Liver (tissue), 9 donors: ENCODE results near the gene ST3GAL2. TPM values are rescaled to one million over a fixed set of nuclear protein-coding genes. Genes with fewer than 3 reads are reported as not detected.

Experiments used
- DNase-seq: peaks from one replicate; pipeline ENCODE4 v3.0.0-alpha.2; 2017; ENCODE audit warnings: low spot score
- H3K27ac ChIP-seq, 2 donors: one replicate each; pipeline ENCODE4 v1.7.0; 2013; ENCODE audit warnings: inconsistent platforms in 2 of 2, low read length in 2 of 2, control low read depth in 1 of 2, low read depth in 1 of 2, mild to moderate bottlenecking in 1 of 2
- H3K27me3 ChIP-seq, 4 donors: one replicate each; pipeline versions ENCODE4 v1.6.1 to v1.7.0; 2013; ENCODE audit warnings: low read length in 3 of 4, inconsistent platforms in 1 of 4, mild to moderate bottlenecking in 1 of 4, moderate library complexity in 1 of 4; ENCODE audit not compliant: control insufficient read depth in 4 of 4, insufficient read depth in 4 of 4
- H3K36me3 ChIP-seq, 4 donors: one replicate each; pipeline versions ENCODE4 v1.6.1 to v1.7.0; 2013; ENCODE audit warnings: low read length in 3 of 4, mild to moderate bottlenecking in 3 of 4, low read depth in 1 of 4, moderate library complexity in 1 of 4; ENCODE audit not compliant: control insufficient read depth in 4 of 4, insufficient read depth in 3 of 4
- H3K4me1 ChIP-seq, 4 donors: one replicate each; pipeline versions ENCODE4 v1.6.1 to v1.7.0; 2013; ENCODE audit warnings: low read length in 3 of 4, mild to moderate bottlenecking in 3 of 4, moderate library complexity in 1 of 4; ENCODE audit not compliant: control insufficient read depth in 4 of 4, insufficient read depth in 4 of 4
- H3K4me3 ChIP-seq, 3 donors: one replicate each; pipeline versions ENCODE4 v1.6.1 to v1.7.0; 2013; ENCODE audit warnings: low read length in 3 of 3, control low read depth in 1 of 3, low read depth in 1 of 3, mild to moderate bottlenecking in 1 of 3
- H3K9ac ChIP-seq, 2 donors: one replicate each; pipeline ENCODE4 v1.7.0; 2013; ENCODE audit warnings: low read length in 2 of 2, mild to moderate bottlenecking in 2 of 2, moderate library complexity in 2 of 2, control low read depth in 1 of 2, low read depth in 1 of 2
- H3K9me3 ChIP-seq, 4 donors: one replicate each; pipeline versions ENCODE4 v1.6.1 to v1.7.0; 2013; ENCODE audit warnings: low read length in 3 of 4; ENCODE audit not compliant: control insufficient read depth in 4 of 4
- EGR1 ChIP-seq, 2 donors: IDR thresholded peaks; 2 replicates each; pipeline ENCODE4 v1.6.1; 2016 to 2018; ENCODE audit warnings: antibody characterized with exemption in 2 of 2, low read depth in 2 of 2
- FOXA1 ChIP-seq: IDR thresholded peaks from 2 replicates; pipeline ENCODE4 v1.6.1; 2016; ENCODE audit warnings: antibody characterized with exemption
- FOXA2 ChIP-seq: IDR thresholded peaks from 2 replicates; pipeline ENCODE4 v1.6.1; 2016; ENCODE audit warnings: antibody characterized with exemption
- GABPA ChIP-seq, 2 donors: IDR thresholded peaks in 1 of 2; conservative IDR thresholded peaks in 1 of 2; 2 replicates each; pipeline ENCODE4 v1.6.1; 2016; ENCODE audit warnings: antibody characterized with exemption in 2 of 2, mild to moderate bottlenecking in 1 of 2, moderate library complexity in 1 of 2
- HNF4A ChIP-seq, 2 donors: conservative IDR thresholded peaks; 2 replicates each; pipeline ENCODE4 v1.6.1; 2016; ENCODE audit warnings: antibody characterized with exemption in 2 of 2, mild to moderate bottlenecking in 2 of 2
- HNF4G ChIP-seq: IDR thresholded peaks from 2 replicates; pipeline ENCODE4 v1.6.1; 2016; ENCODE audit warnings: antibody characterized with exemption
- JUND ChIP-seq, 2 donors: IDR thresholded peaks; 2 replicates each; pipeline ENCODE4 v1.6.1; 2016; ENCODE audit warnings: antibody characterized with exemption in 2 of 2
- NR2F2 ChIP-seq: IDR thresholded peaks from 2 replicates; pipeline ENCODE4 v1.6.1; 2016; ENCODE audit warnings: antibody characterized with exemption
- RAD21 ChIP-seq, 2 donors: IDR thresholded peaks; 2 replicates each; pipeline ENCODE4 v1.6.1; 2016; ENCODE audit warnings: antibody characterized with exemption in 2 of 2, mild to moderate bottlenecking in 2 of 2
- RXRA ChIP-seq, 2 donors: IDR thresholded peaks; 2 replicates each; pipeline ENCODE4 v1.6.1; 2017 to 2018; ENCODE audit warnings: antibody characterized with exemption in 2 of 2, mild to moderate bottlenecking in 1 of 2
- SP1 ChIP-seq: IDR thresholded peaks from 2 replicates; pipeline ENCODE4 v1.6.1; 2018; ENCODE audit warnings: antibody characterized with exemption, mild to moderate bottlenecking
- TAF1 ChIP-seq: conservative IDR thresholded peaks from 2 replicates; pipeline ENCODE4 v1.6.1; 2016; ENCODE audit warnings: antibody characterized with exemption, mild to moderate bottlenecking
- YY1 ChIP-seq: IDR thresholded peaks from 2 replicates; pipeline ENCODE4 v1.6.1; 2016; ENCODE audit warnings: antibody characterized with exemption, mild to moderate bottlenecking
- WGBS: extraction: QIAGEN DNeasy Blood & Tissue Kit; methylation state at CpG from one replicate; pipeline ENCODE4 v1.1.7; 2013; 5-methylcytosine and 5-hydroxymethylcytosine counted together
- polyA plus RNA-seq, 2 donors: library from polyadenylated mRNA; stranded (reverse) in 1 of 2; unstranded in 1 of 2; fragments of 200-250 nt in 1 of 2; fragments of >200 nt in 1 of 2; fragmentation: Nextera tagmentation in 1 of 2; extraction: Ambion mirVana in 1 of 2; gene quantifications; one replicate each; pipeline versions ENCODE4 v1.2.1 to v1.2.3, GENCODE V29; 2013 to 2015
- total RNA-seq, 2 donors: library from RNA; depleted of rRNA; stranded (reverse); fragments of >200 nt; gene quantifications; one replicate each; pipeline ENCODE4 v1.2.3, GENCODE V29; 2014
- TF ChIP-seq, protein P1 (sequence below): IDR thresholded peaks from 2 replicates; pipeline ENCODE4 v1.6.1; 2016; ENCODE audit warnings: antibody characterized with exemption
- TF ChIP-seq, protein P2 (sequence below): IDR thresholded peaks from 2 replicates; pipeline ENCODE4 v1.6.1; 2016; ENCODE audit warnings: antibody characterized with exemption
- TF ChIP-seq, protein P3 (sequence below): IDR thresholded peaks from 2 replicates; pipeline ENCODE4 v1.6.1; 2016; ENCODE audit warnings: antibody characterized with exemption
- TF ChIP-seq, protein P4 (sequence below): fragments of 150-350 bp; IDR thresholded peaks from 2 replicates; pipeline ENCODE4 v1.5.1; 2017; ENCODE audit warnings: improper control_type of control experiment, low read depth, low read length; ENCODE audit not compliant: missing input control
- TF ChIP-seq, protein P5 (sequence below): IDR thresholded peaks from 2 replicates; pipeline ENCODE4 v1.6.1; 2016; ENCODE audit warnings: antibody characterized with exemption, mild to moderate bottlenecking
- donor health status: healthy.
- donor health status: healthy.
- donor health status: healthy.
- donor health status: healthy.
- donor health status: healthy.

ST3GAL2 gene
- total and polyA plus RNA-seq, 4 donors = 3.9 to 53.1 (median 12.9) TPM

DNA sequence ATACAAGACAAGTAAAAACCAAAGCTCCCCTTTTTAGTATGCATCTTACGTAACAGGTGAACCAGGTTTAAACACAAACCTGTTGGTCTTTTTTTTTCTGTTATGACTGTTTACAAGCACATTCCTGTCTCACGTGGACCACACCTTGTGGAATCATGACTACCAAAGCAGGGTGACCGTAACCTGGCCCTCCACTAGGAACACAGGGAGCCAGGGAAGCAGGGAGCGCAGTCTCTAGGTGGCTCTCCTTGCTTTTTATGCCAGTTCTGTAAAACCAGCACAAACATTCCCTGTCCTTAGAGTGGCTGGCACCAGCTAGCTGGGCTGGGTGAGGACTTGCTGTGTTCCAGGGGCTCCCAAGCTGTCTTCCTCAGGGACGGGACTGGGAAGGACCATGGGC is 48.1 kb downstream of the ST3GAL2 start:
- H3K9me3 ChIP-seq = no peaks in the 10 kb centered on the region
- no peak overlapping the region for H3K4me3 ChIP-seq
- no peak overlapping the region for H3K9ac ChIP-seq
- H3K36me3 ChIP-seq = peaks cover 3 to 14% (median 6%) of the 10 kb centered on the region in 4 donors
- H3K27ac ChIP-seq = no peak overlapping the region
- no peaks in the 10 kb centered on the region for H3K4me1 ChIP-seq
- no peak for DNase-seq
- TF ChIP-seq HNF4A (conservative IDR thresholded peaks at IDR 0.05) = no peak
- no peak for TF ChIP-seq TAF1
- TF ChIP-seq, protein P1, sequence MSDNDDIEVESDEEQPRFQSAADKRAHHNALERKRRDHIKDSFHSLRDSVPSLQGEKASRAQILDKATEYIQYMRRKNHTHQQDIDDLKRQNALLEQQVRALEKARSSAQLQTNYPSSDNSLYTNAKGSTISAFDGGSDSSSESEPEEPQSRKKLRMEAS = no peak
- no peak for TF ChIP-seq SP1
- TF ChIP-seq FOXA1 = no peak
- TF ChIP-seq RXRA (IDR thresholded peaks at IDR 0.05) = no peak
- TF ChIP-seq YY1 = no peak
- no peak for TF ChIP-seq FOXA2
- TF ChIP-seq, protein P2, sequence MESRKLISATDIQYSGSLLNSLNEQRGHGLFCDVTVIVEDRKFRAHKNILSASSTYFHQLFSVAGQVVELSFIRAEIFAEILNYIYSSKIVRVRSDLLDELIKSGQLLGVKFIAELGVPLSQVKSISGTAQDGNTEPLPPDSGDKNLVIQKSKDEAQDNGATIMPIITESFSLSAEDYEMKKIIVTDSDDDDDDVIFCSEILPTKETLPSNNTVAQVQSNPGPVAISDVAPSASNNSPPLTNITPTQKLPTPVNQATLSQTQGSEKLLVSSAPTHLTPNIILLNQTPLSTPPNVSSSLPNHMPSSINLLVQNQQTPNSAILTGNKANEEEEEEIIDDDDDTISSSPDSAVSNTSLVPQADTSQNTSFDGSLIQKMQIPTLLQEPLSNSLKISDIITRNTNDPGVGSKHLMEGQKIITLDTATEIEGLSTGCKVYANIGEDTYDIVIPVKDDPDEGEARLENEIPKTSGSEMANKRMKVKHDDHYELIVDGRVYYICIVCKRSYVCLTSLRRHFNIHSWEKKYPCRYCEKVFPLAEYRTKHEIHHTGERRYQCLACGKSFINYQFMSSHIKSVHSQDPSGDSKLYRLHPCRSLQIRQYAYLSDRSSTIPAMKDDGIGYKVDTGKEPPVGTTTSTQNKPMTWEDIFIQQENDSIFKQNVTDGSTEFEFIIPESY = no peak
- no peak for TF ChIP-seq JUND (IDR thresholded peaks at IDR 0.05)
- no peak for TF ChIP-seq RAD21 (IDR thresholded peaks at IDR 0.05)
- TF ChIP-seq, protein P3, sequence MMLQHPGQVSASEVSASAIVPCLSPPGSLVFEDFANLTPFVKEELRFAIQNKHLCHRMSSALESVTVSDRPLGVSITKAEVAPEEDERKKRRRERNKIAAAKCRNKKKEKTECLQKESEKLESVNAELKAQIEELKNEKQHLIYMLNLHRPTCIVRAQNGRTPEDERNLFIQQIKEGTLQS = no peak
- no peak for TF ChIP-seq EGR1 (IDR thresholded peaks at IDR 0.05; ENCODE audit: low read depth in 2 of 2)
- TF ChIP-seq NR2F2 = no peak
- no peak for TF ChIP-seq HNF4G
- no peak for TF ChIP-seq GABPA (IDR thresholded peaks at IDR 0.05 in 1 of 2, conservative IDR thresholded peaks at IDR 0.05 in 1 of 2)
- TF ChIP-seq, protein P4, sequence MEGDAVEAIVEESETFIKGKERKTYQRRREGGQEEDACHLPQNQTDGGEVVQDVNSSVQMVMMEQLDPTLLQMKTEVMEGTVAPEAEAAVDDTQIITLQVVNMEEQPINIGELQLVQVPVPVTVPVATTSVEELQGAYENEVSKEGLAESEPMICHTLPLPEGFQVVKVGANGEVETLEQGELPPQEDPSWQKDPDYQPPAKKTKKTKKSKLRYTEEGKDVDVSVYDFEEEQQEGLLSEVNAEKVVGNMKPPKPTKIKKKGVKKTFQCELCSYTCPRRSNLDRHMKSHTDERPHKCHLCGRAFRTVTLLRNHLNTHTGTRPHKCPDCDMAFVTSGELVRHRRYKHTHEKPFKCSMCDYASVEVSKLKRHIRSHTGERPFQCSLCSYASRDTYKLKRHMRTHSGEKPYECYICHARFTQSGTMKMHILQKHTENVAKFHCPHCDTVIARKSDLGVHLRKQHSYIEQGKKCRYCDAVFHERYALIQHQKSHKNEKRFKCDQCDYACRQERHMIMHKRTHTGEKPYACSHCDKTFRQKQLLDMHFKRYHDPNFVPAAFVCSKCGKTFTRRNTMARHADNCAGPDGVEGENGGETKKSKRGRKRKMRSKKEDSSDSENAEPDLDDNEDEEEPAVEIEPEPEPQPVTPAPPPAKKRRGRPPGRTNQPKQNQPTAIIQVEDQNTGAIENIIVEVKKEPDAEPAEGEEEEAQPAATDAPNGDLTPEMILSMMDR = no peak
- TF ChIP-seq, protein P5, sequence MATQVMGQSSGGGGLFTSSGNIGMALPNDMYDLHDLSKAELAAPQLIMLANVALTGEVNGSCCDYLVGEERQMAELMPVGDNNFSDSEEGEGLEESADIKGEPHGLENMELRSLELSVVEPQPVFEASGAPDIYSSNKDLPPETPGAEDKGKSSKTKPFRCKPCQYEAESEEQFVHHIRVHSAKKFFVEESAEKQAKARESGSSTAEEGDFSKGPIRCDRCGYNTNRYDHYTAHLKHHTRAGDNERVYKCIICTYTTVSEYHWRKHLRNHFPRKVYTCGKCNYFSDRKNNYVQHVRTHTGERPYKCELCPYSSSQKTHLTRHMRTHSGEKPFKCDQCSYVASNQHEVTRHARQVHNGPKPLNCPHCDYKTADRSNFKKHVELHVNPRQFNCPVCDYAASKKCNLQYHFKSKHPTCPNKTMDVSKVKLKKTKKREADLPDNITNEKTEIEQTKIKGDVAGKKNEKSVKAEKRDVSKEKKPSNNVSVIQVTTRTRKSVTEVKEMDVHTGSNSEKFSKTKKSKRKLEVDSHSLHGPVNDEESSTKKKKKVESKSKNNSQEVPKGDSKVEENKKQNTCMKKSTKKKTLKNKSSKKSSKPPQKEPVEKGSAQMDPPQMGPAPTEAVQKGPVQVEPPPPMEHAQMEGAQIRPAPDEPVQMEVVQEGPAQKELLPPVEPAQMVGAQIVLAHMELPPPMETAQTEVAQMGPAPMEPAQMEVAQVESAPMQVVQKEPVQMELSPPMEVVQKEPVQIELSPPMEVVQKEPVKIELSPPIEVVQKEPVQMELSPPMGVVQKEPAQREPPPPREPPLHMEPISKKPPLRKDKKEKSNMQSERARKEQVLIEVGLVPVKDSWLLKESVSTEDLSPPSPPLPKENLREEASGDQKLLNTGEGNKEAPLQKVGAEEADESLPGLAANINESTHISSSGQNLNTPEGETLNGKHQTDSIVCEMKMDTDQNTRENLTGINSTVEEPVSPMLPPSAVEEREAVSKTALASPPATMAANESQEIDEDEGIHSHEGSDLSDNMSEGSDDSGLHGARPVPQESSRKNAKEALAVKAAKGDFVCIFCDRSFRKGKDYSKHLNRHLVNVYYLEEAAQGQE = no peak
- H3K27me3 ChIP-seq = no peaks in the 10 kb centered on the region
- 85% methylated on average over 5 of the region's 5 CpGs for WGBS
